ENCODE data around the gene GFOD2. TPM values are rescaled to one million over a fixed set of nuclear protein-coding genes. Genes with fewer than 3 reads are reported as not detected.
A peak's percentile ranks its signal among the peaks of the same experiment; 100 is the strongest.

The GFOD2 gene
- polyA plus RNA-seq, 3 donors: 3.7 to 9.4 (median 3.8) TPM

DNA sequence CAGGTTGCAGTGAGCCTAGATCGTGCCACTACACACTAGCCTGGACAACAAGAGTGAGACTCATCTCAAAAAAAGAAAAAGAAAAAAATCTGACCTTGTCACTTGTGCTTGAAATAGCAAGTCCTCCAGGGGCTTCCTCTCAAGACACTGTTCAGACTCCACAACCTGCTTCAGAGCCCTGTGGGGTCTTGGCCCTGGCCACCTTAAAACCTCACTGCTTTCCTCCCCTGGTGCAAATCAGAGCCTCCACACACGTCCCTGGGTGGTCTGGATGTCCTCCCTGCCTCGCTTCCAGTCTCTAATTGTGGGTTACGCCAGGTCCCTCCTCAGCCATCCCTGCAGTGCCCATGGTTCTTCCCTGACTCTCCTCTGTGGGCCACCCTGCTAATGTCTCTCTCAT is 63.8 kb downstream of the GFOD2 start:
- DNase-seq: no peak
- peaks cover 0 to 4% of the 10 kb centered on the region in 2 donors for H3K36me3 ChIP-seq (replicated peaks in 1 of 2; ENCODE audit: control insufficient read depth in 1 of 2, insufficient read depth in 2 of 2, low read length in 2 of 2)

DNA sequence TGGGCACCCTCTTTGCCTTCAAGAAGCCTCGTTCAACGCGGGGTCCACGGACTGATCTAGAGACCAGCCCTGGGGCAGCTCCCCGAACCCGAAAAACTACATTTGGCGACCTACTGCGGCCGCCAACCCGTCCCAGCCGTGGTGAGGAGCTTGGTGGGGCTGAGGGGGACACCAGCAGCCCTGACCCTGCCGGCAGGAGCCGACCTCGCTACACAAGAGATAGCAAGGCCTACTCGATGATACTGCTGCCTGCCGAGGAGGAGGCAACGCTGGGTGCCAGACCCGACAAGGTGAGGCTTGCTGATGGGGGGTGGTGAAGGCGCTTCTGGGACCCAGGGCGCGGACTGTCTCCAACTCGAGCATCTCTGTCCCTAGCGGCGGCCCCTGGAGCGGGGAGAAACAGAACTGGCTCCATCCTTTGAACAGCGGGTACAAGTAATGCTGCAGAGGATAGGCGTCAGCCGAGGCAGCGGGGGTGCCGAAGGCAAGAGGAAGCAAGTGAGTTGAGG is 64.7 kb downstream of the GFOD2 start:
- peaks cover 9% of the 10 kb centered on the region for H3K4me1 Mint-ChIP-seq

More for the DNA sequence above, 63.8 kb downstream of the GFOD2 start:
- intact Hi-C loops (cut with micrococcal nuclease): loop anchor here in 1 of 2 donors (5.0 kb wide), 1 partner anchor 108 kb away; no protein-coding TSS in a partner anchor
- no peaks in the 10 kb centered on the region for H3K9me3 ChIP-seq (replicated peaks in 1 of 2; ENCODE audit: control insufficient read depth in 1 of 2, insufficient read depth in 1 of 2, low read length in 2 of 2)
- peaks cover 7 to 14% of the 10 kb centered on the region in 2 donors for H3K36me3 Mint-ChIP-seq
- 94% methylated on average over 4 of the region's 4 CpGs for WGBS (ENCODE audit: insufficient coverage)
- H3K9me3 Mint-ChIP-seq: no peaks in the 10 kb centered on the region
- H3K4me1 ChIP-seq (ENCODE audit: control insufficient read depth in 1 of 2, insufficient read depth in 2 of 2, low read length in 2 of 2): peaks cover 11 to 16% of the 10 kb centered on the region in 2 donors
- no peak overlapping the region for H3K27ac ChIP-seq (ENCODE audit: low read depth in 1 of 2, low read length in 2 of 2)
- peaks cover 8% of the 10 kb centered on the region for H3K79me2 ChIP-seq (ENCODE audit: insufficient read depth, low read length)
- TF ChIP-seq, protein P1, sequence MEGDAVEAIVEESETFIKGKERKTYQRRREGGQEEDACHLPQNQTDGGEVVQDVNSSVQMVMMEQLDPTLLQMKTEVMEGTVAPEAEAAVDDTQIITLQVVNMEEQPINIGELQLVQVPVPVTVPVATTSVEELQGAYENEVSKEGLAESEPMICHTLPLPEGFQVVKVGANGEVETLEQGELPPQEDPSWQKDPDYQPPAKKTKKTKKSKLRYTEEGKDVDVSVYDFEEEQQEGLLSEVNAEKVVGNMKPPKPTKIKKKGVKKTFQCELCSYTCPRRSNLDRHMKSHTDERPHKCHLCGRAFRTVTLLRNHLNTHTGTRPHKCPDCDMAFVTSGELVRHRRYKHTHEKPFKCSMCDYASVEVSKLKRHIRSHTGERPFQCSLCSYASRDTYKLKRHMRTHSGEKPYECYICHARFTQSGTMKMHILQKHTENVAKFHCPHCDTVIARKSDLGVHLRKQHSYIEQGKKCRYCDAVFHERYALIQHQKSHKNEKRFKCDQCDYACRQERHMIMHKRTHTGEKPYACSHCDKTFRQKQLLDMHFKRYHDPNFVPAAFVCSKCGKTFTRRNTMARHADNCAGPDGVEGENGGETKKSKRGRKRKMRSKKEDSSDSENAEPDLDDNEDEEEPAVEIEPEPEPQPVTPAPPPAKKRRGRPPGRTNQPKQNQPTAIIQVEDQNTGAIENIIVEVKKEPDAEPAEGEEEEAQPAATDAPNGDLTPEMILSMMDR (IDR thresholded peaks at IDR 0.05): no peak
- peaks cover 12% of the 10 kb centered on the region for H3K4me1 Mint-ChIP-seq
- no peak overlapping the region for H3K9ac ChIP-seq (ENCODE audit: insufficient read depth, low read length, poor library complexity, severe bottlenecking)
- no peaks in the 10 kb centered on the region for H3K27me3 ChIP-seq (ENCODE audit: control insufficient read depth in 2 of 2, insufficient read depth in 2 of 2, low read length in 2 of 2)
- no peak overlapping the region for H3K4me3 ChIP-seq (replicated peaks in 1 of 3; ENCODE audit: low read depth in 2 of 3, low read length in 3 of 3)
- H3K27me3 Mint-ChIP-seq (ENCODE audit: low read depth in 3 of 3): peaks cover 2 to 5% (median 3%) of the 10 kb centered on the region in 3 donors
- H3K4me2 ChIP-seq (replicated peaks; ENCODE audit: extremely low read depth, low read length, poor library complexity, severe bottlenecking): no peak overlapping the region
- H4K20me1 ChIP-seq (ENCODE audit: insufficient read depth, low read length): no peaks in the 10 kb centered on the region
- H2AFZ ChIP-seq (ENCODE audit: insufficient read depth, low read depth, low read length, poor library complexity, severe bottlenecking): no peak overlapping the region
- no peak overlapping the region for H3K27ac Mint-ChIP-seq
- H3K4me3 Mint-ChIP-seq: no peak overlapping the region

More for the DNA sequence above, 64.7 kb downstream of the GFOD2 start:
- H3K4me3 Mint-ChIP-seq: no peak overlapping the region
- 95% methylated on average over 26 of the region's 30 CpGs for WGBS (ENCODE audit: insufficient coverage)
- Histone ChIP-seq H3K9ac (ENCODE audit: insufficient read depth, low read length, poor library complexity, severe bottlenecking) (no peak overlapping the region), H3K4me1 (ENCODE audit: control insufficient read depth in 1 of 2, insufficient read depth in 2 of 2, low read length in 2 of 2) (peaks cover 8 to 11% of the 10 kb centered on the region in 2 donors), H2AFZ (ENCODE audit: insufficient read depth, low read depth, low read length, poor library complexity, severe bottlenecking) (no peak overlapping the region), H4K20me1 (ENCODE audit: insufficient read depth, low read length) (no peaks in the 10 kb centered on the region), H3K4me2 (replicated peaks; ENCODE audit: extremely low read depth, low read length, poor library complexity, severe bottlenecking) (no peak overlapping the region), H3K79me2 (ENCODE audit: insufficient read depth, low read length) (peaks cover 5% of the 10 kb centered on the region), H3K9me3 (replicated peaks in 1 of 2; ENCODE audit: control insufficient read depth in 1 of 2, insufficient read depth in 1 of 2, low read length in 2 of 2) (no peaks in the 10 kb centered on the region), H3K27ac (ENCODE audit: low read depth in 1 of 2, low read length in 2 of 2) (no peak overlapping the region), H3K36me3 (replicated peaks in 1 of 2; ENCODE audit: control insufficient read depth in 1 of 2, insufficient read depth in 2 of 2, low read length in 2 of 2) (peaks cover 0 to 4% of the 10 kb centered on the region in 2 donors), H3K4me3 (replicated peaks in 1 of 3; ENCODE audit: low read depth in 2 of 3, low read length in 3 of 3) (no peak overlapping the region), H3K27me3 (ENCODE audit: control insufficient read depth in 2 of 2, insufficient read depth in 2 of 2, low read length in 2 of 2) (no peaks in the 10 kb centered on the region)
- H3K36me3 Mint-ChIP-seq: peaks cover 7 to 14% of the 10 kb centered on the region in 2 donors
- TF ChIP-seq, protein P1 (IDR thresholded peaks at IDR 0.05): no peak
- H3K27ac Mint-ChIP-seq: no peak overlapping the region
- H3K27me3 Mint-ChIP-seq (ENCODE audit: low read depth in 3 of 3): peaks cover 2 to 5% (median 5%) of the 10 kb centered on the region in 3 donors
- DNase-seq: peak in 1 of 3 donors; percentile 4
- intact Hi-C loops (cut with micrococcal nuclease): no loop called here
- no peaks in the 10 kb centered on the region for H3K9me3 Mint-ChIP-seq
